ENCODE measurements around the gene CFAP77. TPM values are rescaled to one million over a fixed set of nuclear protein-coding genes. Genes with fewer than 3 reads are reported as not detected.

The CFAP77 gene
- total RNA-seq, 1 donor from 2014 or later: not detected

GRCh38 chr9:132591244-132591643 is 181.2 kb downstream of the CFAP77 start:
- Histone ChIP-seq H3K27ac (ENCODE audit: low read depth, low read length) (no peak overlapping the region), H3K9ac (ENCODE audit: low read depth in 1 of 3, low read length in 3 of 3) (no peak overlapping the region), H3K4me3 (ENCODE audit: low read length in 3 of 3) (no peak overlapping the region), H3K4me1 (ENCODE audit: control insufficient read depth in 3 of 3, insufficient read depth in 3 of 3, low read length in 3 of 3) (peaks cover 0 to 2% (median 0%) of the 10 kb centered on the region in 3 donors), H3K27me3 (ENCODE audit: control insufficient read depth in 3 of 3, insufficient read depth in 3 of 3, low read length in 3 of 3) (peaks cover 50 to 66% (median 64%) of the 10 kb centered on the region in 3 donors), H3K9me3 (ENCODE audit: control insufficient read depth in 3 of 3, low read length in 3 of 3) (no peaks in the 10 kb centered on the region), H3K36me3 (ENCODE audit: control insufficient read depth in 3 of 3, insufficient read depth in 3 of 3, low read length in 3 of 3) (peaks cover 0 to 14% (median 13%) of the 10 kb centered on the region in 3 donors)

GRCh38 chr9:132591751-132592314 is 181.8 kb downstream of the CFAP77 start:
- no peak overlapping the region for H3K4me3 ChIP-seq (ENCODE audit: low read length in 3 of 3)
- peaks cover 44 to 60% (median 58%) of the 10 kb centered on the region in 3 donors for H3K27me3 ChIP-seq (ENCODE audit: control insufficient read depth in 3 of 3, insufficient read depth in 3 of 3, low read length in 3 of 3)
- H3K4me1 ChIP-seq (ENCODE audit: control insufficient read depth in 3 of 3, insufficient read depth in 3 of 3, low read length in 3 of 3): peaks cover 0 to 2% (median 0%) of the 10 kb centered on the region in 3 donors
- H3K27ac ChIP-seq (ENCODE audit: low read depth, low read length): no peak overlapping the region
- no peaks in the 10 kb centered on the region for H3K9me3 ChIP-seq (ENCODE audit: control insufficient read depth in 3 of 3, low read length in 3 of 3)
- no peak overlapping the region for H3K9ac ChIP-seq (ENCODE audit: low read depth in 1 of 3, low read length in 3 of 3)
- H3K36me3 ChIP-seq (ENCODE audit: control insufficient read depth in 3 of 3, insufficient read depth in 3 of 3, low read length in 3 of 3): peaks cover 0 to 16% (median 16%) of the 10 kb centered on the region in 3 donors

GRCh38 chr9:132592451-132592850 is 182.4 kb downstream of the CFAP77 start:
- H3K9ac ChIP-seq (ENCODE audit: low read depth in 1 of 3, low read length in 3 of 3): no peak overlapping the region
- peaks cover 38 to 54% (median 52%) of the 10 kb centered on the region in 3 donors for H3K27me3 ChIP-seq (ENCODE audit: control insufficient read depth in 3 of 3, insufficient read depth in 3 of 3, low read length in 3 of 3)

GRCh38 chr9:132594412-132594811 is 184.4 kb downstream of the CFAP77 start:
- no peaks in the 10 kb centered on the region for H3K9me3 ChIP-seq (ENCODE audit: control insufficient read depth in 3 of 3, low read length in 3 of 3)
- no peak overlapping the region for H3K4me3 ChIP-seq (ENCODE audit: low read length in 3 of 3)
- H3K9ac ChIP-seq (ENCODE audit: low read depth in 1 of 3, low read length in 3 of 3): no peak overlapping the region
- H3K4me1 ChIP-seq (ENCODE audit: control insufficient read depth in 3 of 3, insufficient read depth in 3 of 3, low read length in 3 of 3): no peaks in the 10 kb centered on the region
- no peak overlapping the region for H3K27ac ChIP-seq (ENCODE audit: low read depth, low read length)
- H3K27me3 ChIP-seq (ENCODE audit: control insufficient read depth in 3 of 3, insufficient read depth in 3 of 3, low read length in 3 of 3): peaks cover 21 to 35% (median 34%) of the 10 kb centered on the region in 3 donors
- peaks cover 0 to 22% (median 16%) of the 10 kb centered on the region in 3 donors for H3K36me3 ChIP-seq (ENCODE audit: control insufficient read depth in 3 of 3, insufficient read depth in 3 of 3, low read length in 3 of 3)

More at GRCh38 chr9:132592451-132592850, 182.4 kb downstream of the CFAP77 start:
- Histone ChIP-seq H3K4me3 (ENCODE audit: low read length in 3 of 3) (no peak overlapping the region), H3K36me3 (ENCODE audit: control insufficient read depth in 3 of 3, insufficient read depth in 3 of 3, low read length in 3 of 3) (peaks cover 0 to 20% (median 16%) of the 10 kb centered on the region in 3 donors), H3K4me1 (ENCODE audit: control insufficient read depth in 3 of 3, insufficient read depth in 3 of 3, low read length in 3 of 3) (no peaks in the 10 kb centered on the region), H3K9me3 (ENCODE audit: control insufficient read depth in 3 of 3, low read length in 3 of 3) (no peaks in the 10 kb centered on the region), H3K27ac (ENCODE audit: low read depth, low read length) (no peak overlapping the region)

GRCh38 chr9:132595319-132595718 is 185.3 kb downstream of the CFAP77 start:
- peaks cover 5 to 24% (median 22%) of the 10 kb centered on the region in 3 donors for H3K36me3 ChIP-seq (ENCODE audit: control insufficient read depth in 3 of 3, insufficient read depth in 3 of 3, low read length in 3 of 3)
- no peaks in the 10 kb centered on the region for H3K9me3 ChIP-seq (ENCODE audit: control insufficient read depth in 3 of 3, low read length in 3 of 3)
- H3K27ac ChIP-seq (ENCODE audit: low read depth, low read length): no peak overlapping the region
- H3K4me3 ChIP-seq (ENCODE audit: low read length in 3 of 3): no peak overlapping the region
- H3K27me3 ChIP-seq (ENCODE audit: control insufficient read depth in 3 of 3, insufficient read depth in 3 of 3, low read length in 3 of 3): peaks cover 21 to 32% (median 26%) of the 10 kb centered on the region in 3 donors
- no peaks in the 10 kb centered on the region for H3K4me1 ChIP-seq (ENCODE audit: control insufficient read depth in 3 of 3, insufficient read depth in 3 of 3, low read length in 3 of 3)
- H3K9ac ChIP-seq (ENCODE audit: low read depth in 1 of 3, low read length in 3 of 3): no peak overlapping the region

- Histone ChIP-seq H3K9me3 (ENCODE audit: control insufficient read depth in 3 of 3, low read length in 3 of 3) (no peaks in the 10 kb centered on the region), H3K4me1 (ENCODE audit: control insufficient read depth in 3 of 3, insufficient read depth in 3 of 3, low read length in 3 of 3) (no peaks in the 10 kb centered on the region), H3K4me3 (ENCODE audit: low read length in 3 of 3) (no peak overlapping the region), H3K27ac (ENCODE audit: low read depth, low read length) (no peak overlapping the region), H3K27me3 (ENCODE audit: control insufficient read depth in 3 of 3, insufficient read depth in 3 of 3, low read length in 3 of 3) (peaks cover 15 to 25% (median 18%) of the 10 kb centered on the region in 3 donors), H3K9ac (ENCODE audit: low read depth in 1 of 3, low read length in 3 of 3) (no peak overlapping the region), H3K36me3 (ENCODE audit: control insufficient read depth in 3 of 3, insufficient read depth in 3 of 3, low read length in 3 of 3) (peaks cover 9 to 31% (median 26%) of the 10 kb centered on the region in 3 donors)
These were observed 186.2 kb downstream of the CFAP77 start for GRCh38 chr9:132596200-132596599.

- Histone ChIP-seq H3K4me3 (ENCODE audit: low read length in 3 of 3) (no peak overlapping the region), H3K9ac (ENCODE audit: low read depth in 1 of 3, low read length in 3 of 3) (no peak overlapping the region), H3K4me1 (ENCODE audit: control insufficient read depth in 3 of 3, insufficient read depth in 3 of 3, low read length in 3 of 3) (no peaks in the 10 kb centered on the region), H3K36me3 (ENCODE audit: control insufficient read depth in 3 of 3, insufficient read depth in 3 of 3, low read length in 3 of 3) (peaks cover 13 to 33% (median 31%) of the 10 kb centered on the region in 3 donors), H3K9me3 (ENCODE audit: control insufficient read depth in 3 of 3, low read length in 3 of 3) (no peaks in the 10 kb centered on the region), H3K27ac (ENCODE audit: low read depth, low read length) (no peak overlapping the region), H3K27me3 (ENCODE audit: control insufficient read depth in 3 of 3, insufficient read depth in 3 of 3, low read length in 3 of 3) (peaks cover 4 to 15% (median 7%) of the 10 kb centered on the region in 3 donors)
These were observed 187.2 kb downstream of the CFAP77 start for GRCh38 chr9:132597073-132597775.

GRCh38 chr9:132600326-132600984 is 190.4 kb downstream of the CFAP77 start:
- Histone ChIP-seq H3K36me3 (ENCODE audit: control insufficient read depth in 3 of 3, insufficient read depth in 3 of 3, low read length in 3 of 3) (peaks cover 23 to 31% (median 30%) of the 10 kb centered on the region in 3 donors), H3K4me3 (ENCODE audit: low read length in 3 of 3) (no peak overlapping the region), H3K9me3 (ENCODE audit: control insufficient read depth in 3 of 3, low read length in 3 of 3) (no peaks in the 10 kb centered on the region), H3K9ac (ENCODE audit: low read depth in 1 of 3, low read length in 3 of 3) (no peak overlapping the region), H3K27me3 (ENCODE audit: control insufficient read depth in 3 of 3, insufficient read depth in 3 of 3, low read length in 3 of 3) (peaks cover 0 to 2% (median 0%) of the 10 kb centered on the region in 3 donors), H3K4me1 (ENCODE audit: control insufficient read depth in 3 of 3, insufficient read depth in 3 of 3, low read length in 3 of 3) (no peaks in the 10 kb centered on the region), H3K27ac (ENCODE audit: low read depth, low read length) (no peak overlapping the region)

- Histone ChIP-seq H3K4me1 (ENCODE audit: control insufficient read depth in 3 of 3, insufficient read depth in 3 of 3, low read length in 3 of 3) (no peaks in the 10 kb centered on the region), H3K27ac (ENCODE audit: low read depth, low read length) (no peak overlapping the region), H3K27me3 (ENCODE audit: control insufficient read depth in 3 of 3, insufficient read depth in 3 of 3, low read length in 3 of 3) (peaks cover 0 to 2% (median 0%) of the 10 kb centered on the region in 3 donors), H3K9ac (ENCODE audit: low read depth in 1 of 3, low read length in 3 of 3) (no peak overlapping the region), H3K4me3 (ENCODE audit: low read length in 3 of 3) (no peak overlapping the region), H3K36me3 (ENCODE audit: control insufficient read depth in 3 of 3, insufficient read depth in 3 of 3, low read length in 3 of 3) (peaks cover 26 to 37% (median 34%) of the 10 kb centered on the region in 3 donors), H3K9me3 (ENCODE audit: control insufficient read depth in 3 of 3, low read length in 3 of 3) (no peaks in the 10 kb centered on the region)
These were observed 192.2 kb downstream of the CFAP77 start for GRCh38 chr9:132602207-132602606.

Data from skeletal muscle tissue (tissue), 4 donors.